HG03354 (cell line): ENCODE results near the gene MARCHF3.
"Not testable (repeated sequence)": the region's sequence is repeated elsewhere in the genome, so short reads cannot be mapped to it uniquely, and the experiment has no call there.

ENCODE experiments used
- ATAC-seq: cut with Tn5 transposase; IDR thresholded peaks from one replicate; pipeline ENCODE4 v1.9.1; 2021; ENCODE audit warnings: mild to moderate bottlenecking; ENCODE audit not compliant: unreplicated experiment, poor library complexity, severe bottlenecking

MARCHF3 gene

DNA sequence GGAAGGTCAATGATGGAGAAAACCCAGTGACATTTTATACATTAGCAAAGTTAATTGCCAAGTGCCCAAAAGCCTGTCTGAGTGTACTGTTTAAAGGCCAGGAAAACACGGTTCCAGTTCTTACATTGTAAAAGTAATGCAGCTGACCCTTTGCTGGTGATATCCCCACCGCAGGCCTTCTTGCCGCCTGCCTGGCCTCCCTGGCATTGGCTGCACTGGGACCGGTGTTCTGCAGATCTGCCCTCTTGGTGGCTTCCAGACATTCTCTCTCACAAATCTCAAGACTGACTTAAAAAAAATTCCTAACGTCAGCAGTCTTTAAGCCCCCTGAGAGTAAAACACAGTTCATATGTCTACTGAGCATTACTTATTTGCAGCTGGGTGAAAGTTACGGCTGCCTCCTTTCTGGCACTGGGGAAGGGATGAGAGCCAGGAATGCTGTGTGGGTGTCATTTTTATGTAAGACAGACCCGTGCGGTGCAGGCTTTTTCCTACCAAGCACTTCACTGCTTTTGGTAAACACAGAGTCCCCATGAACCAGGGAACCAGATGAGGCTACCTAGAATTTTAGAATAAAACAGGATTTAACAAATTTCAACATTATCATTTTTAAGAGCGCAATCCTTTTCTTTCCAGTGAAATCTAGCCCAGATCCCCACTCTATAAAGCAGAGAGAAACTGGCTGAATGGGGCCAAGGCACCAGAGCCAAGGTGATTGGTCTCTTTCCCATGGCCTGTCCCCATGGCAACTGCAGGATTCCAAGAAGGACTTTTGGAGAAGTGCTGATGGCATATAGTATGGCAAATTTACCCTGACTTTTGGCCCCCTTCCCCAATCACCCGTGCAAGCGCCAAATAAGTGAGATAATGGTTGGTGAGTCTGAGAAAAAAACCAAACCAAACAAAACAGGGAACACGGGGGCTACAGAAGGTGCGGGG is 172.6 kb downstream of the MARCHF3 start:
- no peak for ATAC-seq

DNA sequence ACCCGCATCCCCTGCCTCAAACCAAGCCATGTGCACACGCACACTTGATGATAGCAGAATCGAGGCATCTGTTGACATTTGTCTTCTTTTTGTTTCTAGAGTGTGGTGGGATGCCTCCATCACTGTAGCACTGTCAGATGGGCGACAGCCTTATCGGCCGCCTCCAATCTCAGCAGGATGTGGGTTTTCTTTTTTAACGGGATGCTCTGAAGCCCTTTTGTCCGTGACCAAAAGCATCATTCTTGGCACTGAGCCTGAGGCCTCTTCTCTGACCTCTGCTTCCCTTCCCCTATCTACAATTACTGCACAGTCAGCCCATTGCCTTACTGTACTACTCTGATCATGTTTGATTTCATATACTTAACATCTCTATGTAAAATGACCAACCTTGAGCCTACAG is 175.1 kb downstream of the MARCHF3 start:
- ATAC-seq = no peak

DNA sequence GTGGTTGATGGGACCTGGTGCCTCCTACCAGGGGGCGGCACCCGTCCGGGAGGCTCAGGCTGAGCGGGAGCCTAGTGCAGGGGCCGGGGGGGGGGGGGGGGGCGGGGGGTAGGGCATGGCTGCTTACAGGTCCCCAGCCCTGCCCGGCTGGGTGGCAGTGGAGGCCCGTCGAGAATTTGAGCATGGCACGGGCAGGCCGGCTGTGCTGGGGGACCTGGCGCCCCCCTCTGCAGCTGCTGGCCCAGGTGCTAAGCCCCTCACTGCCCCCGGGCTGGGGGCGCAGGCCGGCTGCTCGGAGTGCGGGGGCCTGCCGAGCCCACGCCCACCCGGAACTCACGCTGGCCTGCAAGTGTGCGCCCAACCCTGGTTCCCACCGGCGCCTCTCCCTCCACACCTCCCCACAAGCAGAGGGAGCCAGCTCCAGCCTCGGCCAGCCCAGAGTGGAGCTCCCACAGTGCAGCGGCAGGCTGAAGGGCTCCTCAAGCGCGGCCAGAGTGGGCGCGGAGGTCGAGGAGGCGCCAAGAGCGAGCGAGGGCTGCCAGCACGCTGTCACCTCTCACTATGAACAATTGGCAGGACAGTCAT is 175.7 kb downstream of the MARCHF3 start:
- no peak for ATAC-seq

DNA sequence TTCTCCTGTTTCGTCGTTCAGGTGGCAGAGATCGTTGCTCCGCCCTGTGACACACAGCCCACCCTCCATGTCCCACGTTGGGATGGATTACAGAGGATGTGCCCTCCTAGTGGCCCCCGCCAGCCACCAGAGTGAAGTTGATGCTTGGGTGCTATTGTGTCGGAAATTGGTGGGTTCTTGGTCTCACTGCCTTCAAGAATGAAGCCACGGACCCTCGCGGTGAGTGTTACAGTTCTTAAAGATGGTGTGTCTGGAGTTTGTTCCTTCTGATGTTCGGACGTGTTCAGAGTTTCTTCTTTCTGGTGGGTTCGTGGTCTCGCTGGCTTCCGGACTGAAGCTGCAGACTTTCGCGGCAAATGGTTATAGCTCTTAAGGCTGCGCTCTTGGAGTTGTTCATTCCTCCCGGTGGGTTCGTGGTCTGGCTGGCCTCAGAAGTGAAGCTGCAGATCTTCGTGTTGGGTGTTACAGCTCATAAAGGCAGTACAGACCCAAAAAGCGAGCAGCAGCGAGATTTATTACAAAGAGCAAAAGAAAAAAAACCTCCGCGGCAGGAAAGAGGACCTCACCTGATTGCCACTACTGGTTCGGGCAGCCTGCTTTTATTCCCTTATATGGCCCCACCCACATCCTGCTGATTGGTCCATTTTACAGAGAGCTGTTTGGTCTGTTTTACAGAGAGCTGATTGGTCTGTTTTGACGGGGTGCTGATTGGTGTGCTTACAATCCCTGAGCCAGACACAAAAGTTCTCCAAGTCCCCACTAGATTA is 176.6 kb downstream of the MARCHF3 start:
- ATAC-seq = not testable (repeated sequence)

DNA sequence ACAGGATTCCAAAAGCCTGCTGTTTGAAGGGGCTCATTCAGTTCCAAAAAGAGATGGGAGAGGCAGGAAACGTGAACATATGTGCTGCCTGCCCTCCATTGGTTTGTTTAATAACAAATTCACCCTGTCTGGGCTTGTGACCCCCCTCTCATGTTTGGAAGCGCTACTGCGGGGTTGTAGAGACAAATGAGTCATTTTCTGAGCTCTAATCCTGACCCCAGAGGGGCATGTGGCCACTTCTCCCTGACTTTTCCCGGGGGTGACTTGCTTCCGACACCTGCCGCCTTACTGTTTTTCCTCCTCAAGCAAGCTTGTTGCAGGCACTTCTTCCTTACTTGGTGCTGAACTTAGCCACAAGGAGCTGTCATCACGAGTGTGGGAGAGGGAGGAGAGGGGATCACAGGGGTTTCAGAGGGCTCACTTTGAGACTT is 177.5 kb downstream of the MARCHF3 start:
- no peak for ATAC-seq

DNA sequence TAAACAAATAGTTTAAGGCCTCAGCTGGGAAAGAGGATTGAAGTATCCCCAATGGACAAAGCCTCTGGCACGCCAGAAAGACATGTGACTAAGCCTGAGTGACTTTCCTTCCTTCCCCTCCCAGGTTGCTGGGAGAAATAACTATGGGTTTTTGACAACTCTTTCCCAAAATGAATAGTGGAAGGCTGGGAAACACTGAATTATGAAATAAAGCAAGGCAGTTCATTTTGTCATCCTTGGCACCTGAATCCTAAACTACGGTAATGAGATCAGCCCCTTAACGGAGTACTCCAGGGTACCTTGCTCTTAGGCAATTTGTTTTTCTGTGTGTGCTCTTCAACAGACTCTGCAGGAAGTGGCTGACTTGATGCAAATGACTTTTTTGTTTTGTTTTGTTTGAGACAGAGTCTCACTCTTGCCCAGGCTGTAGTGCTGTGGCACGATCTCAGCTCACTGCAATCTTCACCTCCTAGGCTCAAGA is 178.2 kb downstream of the MARCHF3 start:
- ATAC-seq = peak; percentile 94

DNA sequence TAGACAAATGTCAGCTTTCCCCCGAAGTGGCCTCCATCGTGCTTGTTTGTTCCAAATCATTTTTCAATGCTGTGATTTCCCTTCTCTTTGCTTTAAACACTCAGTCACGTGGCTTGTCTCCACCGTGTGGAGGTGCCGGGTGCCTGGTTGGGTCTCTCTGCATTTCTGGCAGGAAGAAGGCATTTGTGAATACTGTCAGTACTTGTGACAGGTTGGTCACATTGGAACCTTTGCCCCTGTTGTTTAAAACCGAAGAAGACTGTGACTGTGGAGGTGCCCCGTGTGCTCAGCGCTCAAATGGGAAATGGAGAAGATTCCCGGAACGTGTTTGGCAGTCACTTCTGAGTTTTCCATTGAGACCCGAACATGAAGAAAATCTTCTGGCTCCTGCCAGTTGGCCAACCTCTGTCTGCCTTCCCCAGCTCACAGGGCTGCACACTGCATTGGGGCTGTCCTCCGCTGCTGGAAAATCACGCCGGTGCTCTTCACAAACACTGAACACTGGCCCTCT is 178.8 kb downstream of the MARCHF3 start:
- no peak for ATAC-seq

DNA sequence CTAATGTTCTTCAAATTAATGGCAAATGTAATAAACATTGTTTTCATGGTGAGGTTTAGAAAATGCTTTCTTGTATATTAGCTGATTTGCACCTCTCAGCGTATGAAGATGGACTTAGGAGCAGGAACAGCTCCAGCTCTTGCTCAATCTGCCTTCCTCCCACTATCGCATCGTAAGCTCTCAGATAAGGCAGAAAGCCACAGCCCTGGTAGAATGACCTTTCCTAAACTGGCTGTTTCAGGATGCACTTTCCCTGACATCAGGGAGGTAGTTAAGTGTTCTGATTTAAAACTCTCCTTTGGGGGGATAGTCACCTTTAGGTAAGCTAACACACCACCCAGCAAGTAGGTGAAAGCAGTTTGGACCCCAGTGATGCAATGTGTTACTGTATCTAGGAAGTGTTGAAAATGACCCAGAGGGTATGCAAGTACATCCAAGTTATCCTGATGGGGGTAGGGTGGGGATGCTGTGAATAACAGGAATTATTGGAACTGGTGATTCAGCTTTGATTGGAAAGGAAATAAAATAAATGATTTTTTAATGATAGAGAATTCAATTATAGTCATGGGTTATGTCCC is 181.2 kb downstream of the MARCHF3 start:
- ATAC-seq = no peak

DNA sequence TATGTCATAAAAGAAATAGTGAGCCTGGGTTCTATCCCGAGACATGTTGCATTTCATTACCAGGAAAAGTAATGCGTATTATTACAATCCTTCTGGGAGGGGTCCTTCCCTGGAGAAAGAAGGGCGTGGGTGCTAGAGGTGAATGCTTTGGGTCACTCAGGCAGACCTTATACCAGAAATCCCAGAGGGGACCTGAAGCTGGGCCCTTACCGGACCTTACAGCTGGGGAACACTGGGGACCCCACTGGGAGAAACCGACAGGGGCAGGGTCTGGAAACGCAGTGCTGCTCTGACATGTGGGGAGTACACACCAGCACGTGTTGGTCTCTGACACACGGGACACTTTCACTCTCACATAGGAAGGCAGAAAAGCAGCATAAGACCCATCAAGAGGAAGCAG is 182.1 kb downstream of the MARCHF3 start:
- ATAC-seq = no peak

DNA sequence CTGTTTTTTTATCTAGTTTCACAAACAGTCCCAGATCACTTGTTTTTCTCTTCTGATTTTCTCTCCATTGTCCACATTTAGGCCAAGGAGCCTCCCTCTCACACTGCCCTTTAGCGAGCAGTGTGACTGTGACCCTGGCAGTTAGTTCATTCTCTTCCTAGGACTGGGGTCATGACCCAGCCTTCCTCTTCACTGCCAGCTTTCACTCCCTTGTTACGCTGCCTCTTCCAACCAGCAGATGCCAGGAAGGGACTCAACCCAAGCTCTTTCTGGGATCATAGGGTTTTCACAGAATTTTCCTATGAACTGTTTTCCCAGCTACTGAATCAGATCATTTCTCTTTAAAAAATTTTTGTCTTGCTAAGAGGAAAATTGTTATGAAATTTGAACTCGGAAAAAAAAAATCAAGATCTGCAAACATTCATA is 182.5 kb downstream of the MARCHF3 start:
- ATAC-seq = no peak

DNA sequence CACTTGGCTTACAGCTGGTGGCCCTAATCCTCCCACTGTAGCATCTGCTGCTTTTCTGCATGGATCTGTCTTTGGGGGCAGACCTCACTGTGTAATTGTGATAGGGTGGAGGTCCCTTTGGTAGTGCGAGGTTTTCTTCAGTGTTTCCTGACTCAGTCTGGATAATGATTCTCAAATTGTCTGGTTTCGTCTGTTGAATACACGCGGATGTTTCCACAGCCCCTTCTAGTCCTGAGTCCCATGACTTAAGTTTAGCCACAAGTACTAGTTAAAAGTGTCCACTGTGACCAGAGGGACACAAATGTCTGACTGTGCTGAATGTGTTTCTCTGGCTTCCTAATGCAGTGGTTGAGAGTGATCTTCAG is 182.9 kb downstream of the MARCHF3 start:
- ATAC-seq = no peak

DNA sequence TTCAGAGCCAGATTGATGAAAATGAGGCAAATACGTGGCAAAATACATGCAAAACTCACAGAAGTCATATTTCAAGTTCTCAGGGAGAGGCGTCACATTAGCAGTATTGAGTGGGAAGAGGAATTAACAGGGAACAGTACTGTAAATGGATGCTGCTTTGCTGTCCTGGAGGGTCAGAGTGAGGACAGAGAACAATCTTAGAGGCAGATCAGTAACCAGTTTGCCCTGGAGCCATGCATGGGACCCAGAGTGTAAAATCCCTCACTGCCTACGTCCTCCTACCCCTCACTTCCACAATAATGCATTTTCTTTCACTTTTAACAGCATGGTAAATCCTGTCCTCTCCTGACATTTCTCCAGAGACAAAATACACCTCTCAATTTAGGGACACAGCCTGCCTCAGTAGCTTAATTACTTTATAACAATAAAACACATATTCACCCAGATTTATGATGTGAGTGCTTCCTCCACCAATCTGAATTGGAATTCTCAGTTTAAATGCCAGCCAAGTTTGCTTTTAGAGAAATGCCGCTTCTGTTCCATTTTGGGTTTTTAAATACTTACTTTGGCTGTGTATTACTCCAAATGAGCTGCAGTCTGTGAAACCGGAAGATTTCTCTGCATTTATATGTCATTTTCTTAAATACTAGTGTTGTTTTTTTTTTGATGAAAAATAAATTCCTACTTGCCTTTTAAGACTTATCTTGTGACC is 183.5 kb downstream of the MARCHF3 start:
- no peak for ATAC-seq

DNA sequence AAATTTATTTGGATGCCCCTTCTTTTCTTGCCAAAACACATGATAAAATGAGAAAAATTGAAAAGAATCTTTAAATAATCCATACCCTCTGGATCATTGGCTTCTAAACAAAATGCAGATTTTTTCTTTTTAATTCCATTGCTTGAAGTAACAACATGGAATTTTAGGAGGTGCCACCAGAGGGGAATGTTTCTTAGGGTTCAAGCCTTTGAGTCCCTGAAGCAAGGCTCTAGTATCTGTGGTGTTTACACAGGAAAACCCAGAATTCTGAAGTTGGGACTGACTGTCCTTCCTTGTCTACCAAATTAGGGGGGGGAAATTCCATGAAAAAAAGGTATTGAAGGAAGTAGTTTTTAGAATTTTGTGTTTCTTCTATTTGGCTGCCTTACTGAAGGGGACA is 184.0 kb downstream of the MARCHF3 start:
- ATAC-seq = no peak

DNA sequence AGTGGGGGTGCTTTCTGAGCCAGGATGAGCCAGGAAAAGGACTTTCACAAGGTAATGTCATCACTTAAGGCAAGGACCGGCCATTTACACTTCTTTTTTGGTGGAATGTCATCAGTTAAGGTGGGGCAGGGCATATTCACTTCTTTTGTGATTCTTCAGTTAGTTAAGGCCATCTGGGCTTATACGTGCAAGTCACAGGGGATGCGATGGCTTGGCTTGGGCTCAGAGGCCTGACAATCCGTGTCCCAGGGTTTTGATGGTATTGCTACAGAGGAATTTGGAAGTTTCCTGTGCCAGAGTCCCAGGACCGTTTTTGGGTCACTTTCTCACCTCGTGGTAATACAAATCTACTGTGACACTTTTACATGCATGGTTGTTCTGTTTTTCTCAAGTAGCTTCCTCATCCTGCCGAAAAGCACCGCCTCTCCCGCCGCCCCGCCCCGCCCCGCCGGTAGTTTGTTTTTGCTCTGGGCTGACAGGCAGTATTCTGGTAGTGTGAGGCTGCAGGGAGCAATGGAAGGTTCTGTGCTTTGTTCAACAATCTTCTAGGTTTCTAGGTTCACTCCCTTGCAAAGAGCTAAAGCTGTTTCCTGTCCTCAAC is 184.8 kb downstream of the MARCHF3 start:
- ATAC-seq = peak; percentile 89

DNA sequence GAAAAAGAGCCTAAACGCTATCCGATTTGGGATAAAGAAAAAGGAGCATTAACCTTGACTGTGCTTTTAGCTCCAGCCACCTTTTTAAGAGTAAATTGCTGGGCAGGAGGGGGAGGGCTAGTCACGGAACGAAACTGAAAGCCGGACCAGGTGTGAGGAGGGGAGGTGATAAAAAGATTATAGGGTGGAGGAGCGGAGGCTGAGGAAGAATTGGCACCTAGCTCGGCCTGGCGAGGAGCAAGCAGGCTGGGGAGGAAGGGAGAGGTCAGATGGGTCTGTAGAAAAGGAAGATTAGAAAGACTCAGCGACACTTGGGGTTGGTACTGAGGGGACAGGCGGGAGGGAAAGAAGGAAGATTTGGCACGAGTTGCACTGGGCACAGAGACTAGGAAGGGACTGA is 187.0 kb downstream of the MARCHF3 start:
- not testable (repeated sequence) for ATAC-seq

DNA sequence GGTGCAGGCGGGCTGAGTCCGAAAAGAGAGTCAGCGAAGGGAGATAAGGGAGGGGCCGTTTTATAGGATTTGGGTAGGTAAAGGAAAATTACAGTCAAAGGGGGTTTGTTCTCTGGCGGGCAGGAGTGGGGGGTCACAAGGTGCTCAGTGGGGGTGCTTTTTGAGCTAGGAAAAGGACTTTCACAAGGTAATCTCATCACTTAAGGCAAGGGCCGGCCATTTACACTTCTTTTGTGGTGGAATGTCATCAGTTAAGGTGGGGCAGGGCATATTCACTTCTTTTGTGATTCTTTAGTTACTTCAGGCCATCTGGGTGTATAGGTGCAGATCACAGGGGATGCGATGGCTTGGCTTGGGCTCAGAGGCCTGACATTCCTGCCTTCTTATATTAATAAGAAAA is 191.0 kb downstream of the MARCHF3 start:
- ATAC-seq = not testable (repeated sequence)

DNA sequence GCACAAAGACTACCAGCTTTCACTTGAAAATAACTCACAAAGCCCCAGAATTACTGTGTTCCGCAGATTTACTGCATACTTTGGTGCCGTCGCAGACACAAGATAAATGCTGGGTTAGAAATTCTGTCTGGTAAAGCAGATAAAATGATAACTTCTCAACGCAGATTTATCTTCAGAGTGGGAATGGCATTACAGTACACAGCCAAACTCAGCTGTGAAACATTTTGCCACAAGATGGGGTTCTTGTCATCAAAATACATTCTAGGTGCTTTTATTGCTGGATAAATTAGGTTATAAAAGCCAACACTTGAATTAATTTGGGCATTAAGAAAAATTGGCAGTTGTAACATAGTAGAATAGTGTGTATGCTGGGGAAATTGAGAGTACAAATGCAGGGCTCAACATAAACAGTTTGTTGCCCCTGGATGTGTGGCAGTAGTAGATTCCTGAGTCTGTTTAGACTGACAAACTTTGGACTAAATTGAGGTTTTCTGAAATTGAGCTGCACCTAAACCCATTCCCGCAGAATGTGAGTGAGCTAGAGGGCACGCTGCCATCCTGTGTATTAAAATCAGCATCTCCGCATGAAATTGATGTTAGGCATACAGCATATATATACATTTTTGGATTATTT is 192.3 kb downstream of the MARCHF3 start:
- ATAC-seq = no peak

DNA sequence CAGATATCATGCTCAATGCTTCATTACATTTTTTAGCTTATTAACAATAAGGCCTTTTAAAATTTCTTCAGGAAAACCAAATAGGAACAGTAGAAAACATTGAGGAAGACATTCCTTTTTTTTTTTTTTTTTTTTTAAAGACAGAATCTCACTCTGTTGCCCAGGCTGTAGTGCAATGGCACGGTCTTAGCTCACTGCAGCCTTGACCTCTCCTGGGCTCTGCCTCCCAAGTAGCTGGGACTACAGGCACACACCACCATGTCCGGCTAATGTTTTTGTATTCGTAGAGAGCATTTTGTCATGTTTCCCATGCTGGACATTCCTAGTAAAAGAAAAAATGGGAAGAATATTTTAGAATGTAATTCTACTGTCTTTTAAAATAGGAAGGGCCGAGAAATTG is 193.1 kb downstream of the MARCHF3 start:
- ATAC-seq = no peak
